Measurements from ENCODE around the gene TLCD4.

- TF ChIP-seq FOXA1 (IDR thresholded peaks at IDR 0.05) (no peak), SP1 (IDR thresholded peaks at IDR 0.05) (no peak), FOXM1 (IDR thresholded peaks at IDR 0.05; ENCODE audit: borderline replicate concordance) (no peak)
Observed at GRCh38 chr1:95069710-95070093, 47.5 kb upstream of the TLCD4 start.

Measured in HEK293T (cell line).